Endodermal cell (in vitro differentiated cells): ENCODE data around the gene PTPRH. TPM values are rescaled to one million over a fixed set of nuclear protein-coding genes. Genes with fewer than 3 reads are reported as not detected.
A peak's percentile ranks its signal among the peaks of the same experiment; 100 is the strongest.

Experiments
- DNase-seq: peaks from one replicate; pipeline ENCODE4 v3.0.0-alpha.2; 2017
- H3K27ac ChIP-seq: 2 replicates; pipeline ENCODE4 v1.5.1; 2013; ENCODE audit warnings: mild to moderate bottlenecking, low read depth, low read length, moderate library complexity
- H3K27me3 ChIP-seq: 2 replicates; pipeline ENCODE4 v1.6.1; 2013; ENCODE audit warnings: mild to moderate bottlenecking, low read length, moderate library complexity; ENCODE audit not compliant: insufficient read depth, control insufficient read depth, poor library complexity, severe bottlenecking
- H3K36me3 ChIP-seq: 2 replicates; pipeline ENCODE4 v1.7.0; 2013; ENCODE audit warnings: mild to moderate bottlenecking, low read length, moderate library complexity; ENCODE audit not compliant: control insufficient read depth, insufficient read depth
- H3K4me1 ChIP-seq: one replicate; pipeline ENCODE4 v1.7.0; 2013; ENCODE audit warnings: low read length; ENCODE audit not compliant: control insufficient read depth, insufficient read depth
- H3K4me3 ChIP-seq: 2 replicates; pipeline ENCODE4 v1.5.1; 2013; ENCODE audit warnings: mild to moderate bottlenecking, low read length, moderate library complexity
- H3K9ac ChIP-seq: 2 replicates; pipeline ENCODE4 v1.6.1; 2013; ENCODE audit warnings: mild to moderate bottlenecking, low read length, moderate library complexity; ENCODE audit not compliant: poor library complexity, severe bottlenecking; ENCODE audit errors: extremely low read depth
- H3K9me3 ChIP-seq: 2 replicates; pipeline ENCODE4 v1.6.1; 2013; ENCODE audit warnings: mild to moderate bottlenecking, low read length, moderate library complexity; ENCODE audit not compliant: control insufficient read depth
- H3K27ac Mint-ChIP-seq: 2 replicates; pipeline ENCODE4 v1.8.0; 2020; ENCODE audit warnings: mixed read lengths
- H3K27me3 Mint-ChIP-seq: 2 replicates; pipeline ENCODE4 v1.8.0; 2021; ENCODE audit warnings: mild to moderate bottlenecking, mixed read lengths; ENCODE audit not compliant: insufficient read depth
- H3K36me3 Mint-ChIP-seq: 2 replicates; pipeline ENCODE4 v1.8.0; 2020; ENCODE audit warnings: low read depth, mixed read lengths
- H3K4me1 Mint-ChIP-seq: 2 replicates; pipeline ENCODE4 v1.8.0; 2020; ENCODE audit warnings: mixed read lengths
- H3K4me3 Mint-ChIP-seq: 2 replicates; pipeline ENCODE4 v1.8.0; 2020; ENCODE audit warnings: mild to moderate bottlenecking, moderate library complexity, mixed read lengths
- H3K9me3 Mint-ChIP-seq: 2 replicates; pipeline ENCODE4 v1.8.0; 2020; ENCODE audit warnings: mild to moderate bottlenecking, mixed read lengths
- CTCF ChIP-seq: fragments of 200-600 bp; sonication (generic); conservative IDR thresholded peaks from 2 replicates; pipeline ENCODE4 v1.5.0; 2021; ENCODE audit warnings: antibody characterized with exemption, mild to moderate bottlenecking
- WGBS, 2 experiments: methylation state at CpG; one replicate each; pipeline versions ENCODE4 v1.1.5 to v1.1.7; 2013; ENCODE audit warnings: missing lambda C conversion rate in 2 of 2, mixed read lengths in 1 of 2; ENCODE audit not compliant: insufficient coverage in 1 of 2, insufficient read length in 1 of 2; 5-methylcytosine and 5-hydroxymethylcytosine counted together
- total RNA-seq, 2 donors: library from RNA; stranded (reverse); fragmentation: NEBNext Ultra II Directional in 1 of 2; extraction: Animal tissue kit (Norgen Biotek cat#: 25700) in 1 of 2; gene quantifications; 2 replicates in 1 of 2; 3 replicates in 1 of 2; pipeline ENCODE4 v1.2.1, GENCODE V29; 2021

The PTPRH gene
- total RNA-seq, 2 donors from 2014 or later = not detected

GRCh38 chr19:55248166-55248675 is 38.9 kb upstream of the PTPRH start:
- no peaks in the 10 kb centered on the region for H3K27me3 ChIP-seq
- peak overlapping the region; percentile 29 for H3K27ac Mint-ChIP-seq
- DNase-seq = no peak
- no peak overlapping the region for H3K9ac ChIP-seq
- H3K9me3 ChIP-seq = no peaks in the 10 kb centered on the region
- no peak overlapping the region for H3K4me3 ChIP-seq
- no peaks in the 10 kb centered on the region for H3K4me1 ChIP-seq
- WGBS, 2 experiments = 91 to 96% methylated on average over 6 to 10 of the region's 10 CpGs
- TF ChIP-seq CTCF = no peak
- peaks cover 21% of the 10 kb centered on the region for H3K36me3 Mint-ChIP-seq
- H3K4me1 Mint-ChIP-seq = peaks cover 4% of the 10 kb centered on the region
- peaks cover 30% of the 10 kb centered on the region for H3K36me3 ChIP-seq
- no peaks in the 10 kb centered on the region for H3K27me3 Mint-ChIP-seq
- no peak overlapping the region for H3K4me3 Mint-ChIP-seq
- no peak overlapping the region for H3K27ac ChIP-seq
- no peaks in the 10 kb centered on the region for H3K9me3 Mint-ChIP-seq

- WGBS, 2 experiments = 90 to 93% methylated on average over 7 to 9 of the region's 10 CpGs
- Mint-ChIP-seq H3K4me1 (peaks cover 4% of the 10 kb centered on the region), H3K27me3 (no peaks in the 10 kb centered on the region), H3K4me3 (no peak overlapping the region), H3K36me3 (peaks cover 25% of the 10 kb centered on the region), H3K9me3 (no peaks in the 10 kb centered on the region), H3K27ac (no peak overlapping the region)
- Histone ChIP-seq H3K27ac (no peak overlapping the region), H3K9ac (no peak overlapping the region), H3K4me1 (no peaks in the 10 kb centered on the region), H3K9me3 (no peaks in the 10 kb centered on the region), H3K27me3 (no peaks in the 10 kb centered on the region), H3K36me3 (peaks cover 29% of the 10 kb centered on the region), H3K4me3 (no peak overlapping the region)
- DNase-seq = no peak
- TF ChIP-seq CTCF = no peak
These were observed 38.4 kb upstream of the PTPRH start for GRCh38 chr19:55247621-55248099.

- Mint-ChIP-seq H3K27me3 (no peaks in the 10 kb centered on the region), H3K36me3 (peaks cover 28% of the 10 kb centered on the region), H3K27ac (no peak overlapping the region), H3K9me3 (no peaks in the 10 kb centered on the region), H3K4me1 (peaks cover 3% of the 10 kb centered on the region), H3K4me3 (no peak overlapping the region)
- peaks cover 33% of the 10 kb centered on the region for H3K36me3 ChIP-seq
- no peak overlapping the region for H3K4me3 ChIP-seq
- WGBS, 2 experiments = 92 to 93% methylated on average over 31 to 40 of the region's 40 CpGs
- peak overlapping the region; percentile 32 for H3K27ac ChIP-seq
- no peaks in the 10 kb centered on the region for H3K9me3 ChIP-seq
- no peaks in the 10 kb centered on the region for H3K4me1 ChIP-seq
- no peak for TF ChIP-seq CTCF
- DNase-seq = no peak
- no peak overlapping the region for H3K9ac ChIP-seq
- no peaks in the 10 kb centered on the region for H3K27me3 ChIP-seq
These were observed 37.5 kb upstream of the PTPRH start for GRCh38 chr19:55246462-55247451.
